ENCODE data around the gene EDEM2. TPM values are rescaled to one million over a fixed set of nuclear protein-coding genes. Genes with fewer than 3 reads are reported as not detected.

EDEM2 gene
- total RNA-seq, 1 experiment from 2014 or later, result 34.7 TPM

GRCh38 chr20:35181731-35182130 is 34.6 kb upstream of the EDEM2 start:
- Histone ChIP-seq H3K9me3 (ENCODE audit: control insufficient read depth, insufficient read depth, low read depth, low read length) (no peaks in the 10 kb centered on the region), H3K27me3 (ENCODE audit: control insufficient read depth, insufficient read depth, low read length) (no peaks in the 10 kb centered on the region), H3K4me3 (ENCODE audit: low read depth in 2 of 2, low read length in 2 of 2) (no peak overlapping the region), H3K27ac (ENCODE audit: low read length) (no peak overlapping the region), H3K4me1 (ENCODE audit: control insufficient read depth, insufficient read depth, low read length) (no peaks in the 10 kb centered on the region), H3K36me3 (ENCODE audit: control insufficient read depth, insufficient read depth, low read length) (no peaks in the 10 kb centered on the region)
- ATAC-seq (no peak), DNase-seq (ENCODE audit: low read depth, low spot score) (no peak)
- CTCF ChIA-PET, result no interaction called here
- intact Hi-C loops (cut with micrococcal nuclease; ENCODE audit: unreplicated experiment) (no loop called here), in situ Hi-C loops (cut with HindIII; ENCODE audit: low pct_unique_long_range_greater_than_20kb, low sequenced_read_pairs) (no loop called here)
- no peak for TF ChIP-seq CTCF (IDR thresholded peaks at IDR 0.05)
- POLR2A ChIA-PET, result no interaction called here
- no TSS peak for BruUV-seq (replicated peaks)

GRCh38 chr20:35180266-35180665 is 33.1 kb upstream of the EDEM2 start:
- POLR2A ChIA-PET, result interaction anchor here (0.6 kb wide), 1 partner anchor 34 kb away, joined by 4 read pairs; no protein-coding TSS in a partner anchor
- Histone ChIP-seq H3K27ac (ENCODE audit: low read length) (no peak overlapping the region), H3K4me3 (ENCODE audit: low read depth in 2 of 2, low read length in 2 of 2) (no peak overlapping the region), H3K27me3 (ENCODE audit: control insufficient read depth, insufficient read depth, low read length) (no peaks in the 10 kb centered on the region), H3K36me3 (ENCODE audit: control insufficient read depth, insufficient read depth, low read length) (no peaks in the 10 kb centered on the region), H3K4me1 (ENCODE audit: control insufficient read depth, insufficient read depth, low read length) (no peaks in the 10 kb centered on the region), H3K9me3 (ENCODE audit: control insufficient read depth, insufficient read depth, low read depth, low read length) (no peaks in the 10 kb centered on the region)
- in situ Hi-C loops (cut with HindIII; ENCODE audit: low pct_unique_long_range_greater_than_20kb, low sequenced_read_pairs) (no loop called here), intact Hi-C loops (cut with micrococcal nuclease; ENCODE audit: unreplicated experiment) (no loop called here)
- DNase-seq (ENCODE audit: low read depth, low spot score) (no peak), ATAC-seq (no peak)
- TF ChIP-seq POLR2AphosphoS5 (IDR thresholded peaks at IDR 0.05; ENCODE audit: low read depth, low read length), result no peak
- no peak for TF ChIP-seq REST (IDR thresholded peaks at IDR 0.05; ENCODE audit: insufficient read depth in 1 of 2, low read depth in 2 of 2, low read length in 1 of 2)
- TF ChIP-seq SIN3A (IDR thresholded peaks at IDR 0.05; ENCODE audit: borderline replicate concordance, insufficient read depth, low read depth, low read length), result no peak
- no peak for TF ChIP-seq CTCF (IDR thresholded peaks at IDR 0.05)
- TF ChIP-seq TCF7L2 (IDR thresholded peaks at IDR 0.05; ENCODE audit: low read depth, low read length), result no peak
- BruUV-seq (replicated peaks), result no TSS peak
- CTCF ChIA-PET, result no interaction called here

Measured in Panc1 (cell line).